ENCODE measurements around the gene SNTG2.

Gene SNTG2

GRCh38 chr2:1245193-1245592 is 294.5 kb downstream of the SNTG2 start:
- DNase-seq = no peak

- no peak for DNase-seq
Measured at GRCh38 chr2:1246239-1246638, 295.6 kb downstream of the SNTG2 start.

GRCh38 chr2:1246991-1247390 is 296.3 kb downstream of the SNTG2 start:
- DNase-seq = no peak

- no peak for DNase-seq
Measured at GRCh38 chr2:1248187-1248586, 297.5 kb downstream of the SNTG2 start.

GRCh38 chr2:1249897-1250687 is 299.4 kb downstream of the SNTG2 start:
- DNase-seq = no peak

DNA sequence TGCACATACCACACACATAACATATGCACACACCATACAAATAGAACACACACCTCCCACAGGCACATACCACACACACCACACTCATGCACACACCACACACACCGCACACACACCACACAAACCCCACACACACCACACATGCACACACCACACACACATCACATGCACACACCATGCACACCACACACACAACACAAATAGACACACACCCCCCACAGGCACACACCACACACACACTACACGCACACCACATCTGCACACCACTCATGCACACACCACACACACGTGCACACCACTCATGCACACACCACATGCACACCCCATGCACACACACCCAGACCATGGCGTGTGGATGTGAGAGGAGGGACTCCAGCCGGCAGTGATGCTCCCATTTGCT is 300.9 kb downstream of the SNTG2 start:
- no peak for DNase-seq

GRCh38 chr2:1253629-1254028 is 303.0 kb downstream of the SNTG2 start:
- no peak for DNase-seq

DNA sequence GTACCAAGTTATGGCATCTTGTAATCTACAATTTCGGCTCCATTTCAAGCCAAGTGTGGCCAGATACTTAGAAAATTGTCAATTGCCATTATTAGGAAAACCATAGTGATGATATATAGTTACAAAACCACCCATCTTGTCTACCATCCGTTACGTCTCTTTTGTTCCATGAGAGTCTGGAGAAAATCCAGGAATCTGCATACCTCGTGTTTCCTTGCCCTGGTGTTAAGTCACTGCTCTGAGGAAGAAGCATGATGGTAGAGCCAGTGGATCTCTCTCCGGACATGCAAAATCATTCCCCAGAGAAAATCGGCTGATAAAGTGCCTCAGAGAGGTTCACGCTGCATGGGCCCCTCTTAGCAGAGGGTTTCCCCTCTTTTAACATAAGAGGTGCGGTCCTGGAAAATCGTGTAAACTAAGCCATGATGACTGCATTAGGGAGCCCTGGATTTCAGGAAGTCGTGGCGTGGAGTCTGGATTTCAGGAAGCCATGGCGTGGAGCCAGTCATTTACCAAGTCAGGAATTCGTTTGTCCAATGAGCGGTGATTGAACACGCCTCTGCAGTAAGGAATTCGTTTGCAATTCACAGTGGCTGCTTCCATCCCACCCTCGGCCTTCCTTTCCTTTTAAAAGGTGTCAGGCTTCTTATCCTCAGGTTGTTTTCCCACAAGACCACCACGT is 304.2 kb downstream of the SNTG2 start:
- DNase-seq = no peak

- no peak for DNase-seq
Measured at GRCh38 chr2:1256632-1257324, 306.1 kb downstream of the SNTG2 start.

- no peak for DNase-seq
Measured at GRCh38 chr2:1257334-1257733, 306.7 kb downstream of the SNTG2 start.

- DNase-seq = no peak
Measured at GRCh38 chr2:1259746-1260145, 309.1 kb downstream of the SNTG2 start.

DNA sequence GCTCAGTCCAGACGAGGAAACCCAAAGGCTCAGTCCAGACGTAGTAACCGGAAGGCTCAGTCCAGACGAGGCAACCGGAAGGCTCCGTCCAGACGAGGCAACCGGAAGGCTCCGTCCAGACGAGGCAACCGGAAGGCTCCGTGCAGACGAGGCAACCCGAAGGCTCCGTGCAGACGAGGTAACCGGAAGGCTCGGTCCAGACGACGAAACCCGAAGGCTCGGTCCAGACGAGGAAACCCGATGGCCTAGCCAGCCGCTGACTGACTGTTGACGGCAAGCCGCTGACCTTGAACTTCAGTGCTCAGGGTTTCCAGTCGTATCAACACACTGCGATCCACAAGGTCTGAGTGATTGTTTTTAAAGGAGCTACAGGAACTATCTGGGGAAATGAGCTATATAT is 312.0 kb downstream of the SNTG2 start:
- no peak for DNase-seq

DNA sequence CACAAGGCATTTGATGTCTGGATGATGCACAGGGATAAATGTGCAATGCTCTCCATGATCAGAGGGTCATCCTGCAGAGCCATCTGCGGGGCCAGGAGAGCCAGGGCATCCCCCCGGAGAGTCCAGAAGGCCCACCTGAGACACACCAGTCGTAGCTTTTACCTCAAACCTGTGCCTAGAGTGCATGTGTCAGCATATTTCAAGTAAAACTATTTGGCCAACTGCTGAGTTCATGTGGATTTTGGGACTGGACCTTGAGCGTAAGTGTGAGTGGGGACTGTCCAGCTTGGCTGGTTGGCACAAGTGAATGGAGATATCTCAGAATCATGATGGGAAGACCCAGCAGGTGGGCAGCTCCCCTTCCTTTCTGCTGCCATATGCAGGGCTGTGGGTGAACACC is 314.8 kb downstream of the SNTG2 start:
- no peak for DNase-seq

GRCh38 chr2:1266351-1266750 is 315.7 kb downstream of the SNTG2 start:
- no peak for DNase-seq

DNA sequence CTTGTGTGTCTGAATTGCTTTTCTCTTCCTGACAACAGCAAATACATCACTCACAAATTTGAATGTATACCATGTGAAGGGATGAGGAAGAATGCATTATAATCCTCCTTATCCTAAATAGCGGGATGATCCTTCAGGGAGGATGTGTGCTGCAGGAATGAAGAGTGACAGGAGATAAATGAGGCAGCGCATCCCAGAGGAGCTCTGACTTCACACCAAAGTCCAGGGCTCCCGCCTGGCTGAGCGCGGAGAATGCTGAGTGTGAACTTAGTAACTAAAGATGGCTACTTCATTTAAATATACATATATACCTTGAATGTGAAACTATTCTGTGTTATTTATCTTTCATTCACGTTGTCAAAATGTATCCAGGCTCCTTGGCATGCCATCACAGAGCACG is 317.4 kb downstream of the SNTG2 start:
- no peak for DNase-seq

GRCh38 chr2:1269812-1270211 is 319.2 kb downstream of the SNTG2 start:
- DNase-seq = no peak

DNA sequence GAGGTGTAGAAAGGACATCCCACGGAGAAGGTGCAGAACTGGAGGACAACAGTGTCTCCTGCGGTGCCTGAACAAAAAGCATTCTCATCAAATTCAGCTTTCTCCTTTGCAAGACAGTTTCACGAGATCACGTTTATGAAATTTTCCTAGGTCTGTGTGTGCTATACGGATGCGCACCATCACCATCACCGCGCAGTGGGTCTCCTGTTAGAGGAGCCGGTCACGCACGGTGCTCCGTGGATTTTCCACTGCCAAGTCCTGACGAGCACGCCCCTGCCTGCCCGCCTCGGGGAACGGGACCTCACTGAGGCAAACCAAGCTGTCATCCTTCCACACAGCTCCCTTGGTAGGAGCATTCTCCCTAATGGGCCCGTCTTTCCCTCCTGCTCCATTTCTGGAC is 322.2 kb downstream of the SNTG2 start:
- DNase-seq = no peak

DNA sequence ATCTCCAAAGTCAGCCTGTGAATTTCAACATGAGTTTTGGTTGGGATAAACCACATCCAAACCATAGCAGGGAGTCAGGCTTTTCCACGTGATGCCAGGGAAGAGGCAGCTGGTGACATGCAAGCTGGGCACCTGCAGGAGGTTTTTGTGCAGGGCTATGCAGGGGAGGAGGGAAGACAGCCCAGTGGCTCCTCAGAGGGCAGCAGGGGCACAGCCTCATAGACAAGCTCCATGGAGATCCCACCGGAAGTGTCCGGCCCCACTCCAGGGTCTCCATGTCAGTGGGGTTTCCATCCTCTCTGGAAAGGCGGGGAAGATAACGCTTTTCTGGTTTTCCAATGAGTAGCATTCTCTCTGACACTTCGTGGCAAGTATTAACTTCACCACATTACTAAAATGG is 327.0 kb downstream of the SNTG2 start:
- DNase-seq = no peak

GRCh38 chr2:1278125-1278524 is 327.5 kb downstream of the SNTG2 start:
- no peak for DNase-seq

DNA sequence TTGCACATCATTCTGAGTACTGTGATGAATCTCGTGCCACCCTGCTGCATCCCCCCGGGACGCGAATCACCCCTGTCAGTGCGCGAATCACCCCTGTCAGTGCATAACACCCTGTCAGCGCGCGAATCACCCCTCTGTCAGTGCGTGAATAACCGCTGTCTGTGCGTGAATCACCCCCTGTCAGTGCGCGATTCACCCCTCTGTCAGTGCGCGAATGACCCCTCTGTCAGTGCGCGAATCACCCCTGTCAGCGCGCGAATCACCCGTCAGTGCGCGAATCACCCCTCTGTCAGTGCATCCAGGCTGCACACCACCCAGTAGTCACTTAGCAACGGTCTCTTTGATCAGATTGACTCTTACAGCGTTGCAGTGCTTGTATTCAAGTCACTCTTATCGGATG is 328.2 kb downstream of the SNTG2 start:
- peak; percentile 6 for DNase-seq

- peak; percentile 13 for DNase-seq
Measured at GRCh38 chr2:1282552-1282951, 331.9 kb downstream of the SNTG2 start.

DNA sequence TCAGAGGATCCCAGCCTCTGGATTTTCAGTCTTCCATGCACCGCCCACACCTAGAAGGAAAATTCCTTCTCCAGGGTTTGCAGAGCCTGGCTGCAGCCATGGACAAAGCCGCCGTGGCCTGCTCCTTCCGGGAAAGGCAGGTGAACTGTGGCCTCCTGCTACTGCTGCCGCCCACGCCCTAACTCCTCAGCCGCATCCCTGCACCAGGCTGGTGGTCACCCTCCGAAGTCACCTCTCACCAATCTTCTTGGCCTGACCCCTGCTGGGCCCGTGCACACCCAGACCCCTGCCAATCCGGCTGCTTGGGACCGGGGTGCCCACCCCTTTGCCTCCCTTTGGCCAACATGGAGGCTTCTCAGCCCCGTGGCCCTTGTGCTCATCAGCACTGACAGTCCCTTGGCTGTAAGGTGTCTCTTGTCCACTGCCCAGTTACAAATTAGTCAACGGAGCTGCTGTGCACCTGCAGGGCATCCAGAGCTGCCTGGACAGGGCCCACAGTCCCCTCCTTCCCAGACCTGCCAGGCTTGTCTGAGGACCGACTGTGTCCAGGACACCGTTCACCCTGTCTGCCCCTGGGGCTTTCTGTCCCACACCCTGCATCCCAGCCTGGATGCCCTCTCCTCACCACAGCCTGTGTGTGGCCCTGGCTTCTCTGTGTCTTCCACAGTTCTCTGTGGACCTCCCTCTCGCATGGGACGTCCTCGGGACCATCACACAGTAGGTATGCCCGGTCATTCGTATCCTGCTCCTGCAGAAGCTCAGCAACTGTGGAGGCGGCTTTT is 332.6 kb downstream of the SNTG2 start:
- no peak for DNase-seq

DNA sequence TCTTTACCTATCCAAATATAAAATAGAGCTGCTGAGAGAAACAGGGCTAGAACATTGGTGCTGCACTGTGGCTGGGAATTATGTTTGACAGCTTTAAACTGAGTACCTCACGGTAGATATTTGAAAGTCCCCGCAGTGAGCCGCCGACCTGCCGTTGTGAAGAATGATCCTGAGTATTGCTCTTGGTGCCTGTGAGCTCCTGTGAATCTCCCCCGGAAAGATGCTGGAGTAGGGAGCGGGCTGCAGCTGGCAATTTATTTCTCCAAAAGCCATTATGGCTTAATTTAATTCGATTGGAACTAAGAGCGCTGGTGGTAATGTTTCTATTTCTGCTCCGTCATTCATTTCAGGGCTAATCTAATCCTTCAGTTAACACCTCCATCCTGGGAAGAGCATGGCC is 333.2 kb downstream of the SNTG2 start:
- no peak for DNase-seq

All from fibroblast of skin of back (primary cell).